GM21825 (cell line): ENCODE measurements around the gene PEX19.
"Not testable (repeated sequence)": the region's sequence is repeated elsewhere in the genome, so short reads cannot be mapped to it uniquely, and the experiment has no call there.

Experiments
- ATAC-seq: cut with Tn5 transposase; IDR thresholded peaks from one replicate; pipeline ENCODE4 v1.9.1; 2021; ENCODE audit warnings: mild to moderate bottlenecking, moderate library complexity; ENCODE audit not compliant: unreplicated experiment

Gene PEX19

GRCh38 chr1:160284782-160285344, at the start of gene PEX19:
Gene PEX19 (minus strand): TSS chr1:160285133. CDS start chr1:160285124, 9 bp downstream.
- ATAC-seq, result peak; percentile 91

GRCh38 chr1:160332516-160332915, 47.6 kb upstream of the PEX19 start:
- no peak for ATAC-seq

GRCh38 chr1:160330119-160330518, 45.2 kb upstream of the PEX19 start:
- no peak for ATAC-seq

- no peak for ATAC-seq
These were observed 43.3 kb upstream of the PEX19 start for GRCh38 chr1:160328184-160328583.

- ATAC-seq, result no peak
These were observed 41.5 kb upstream of the PEX19 start for GRCh38 chr1:160326418-160326817.

GRCh38 chr1:160325252-160325651, 40.3 kb upstream of the PEX19 start:
- no peak for ATAC-seq

- ATAC-seq, result no peak
These were observed 37.9 kb upstream of the PEX19 start for GRCh38 chr1:160322831-160323230.

- ATAC-seq, result no peak
These were observed 30.4 kb upstream of the PEX19 start for GRCh38 chr1:160315359-160315758.

- no peak for ATAC-seq
These were observed 24.6 kb upstream of the PEX19 start for GRCh38 chr1:160309571-160309970.

- no peak for ATAC-seq
These were observed 24.2 kb upstream of the PEX19 start for GRCh38 chr1:160309185-160309557.

- ATAC-seq, result no peak
These were observed 23.7 kb upstream of the PEX19 start for GRCh38 chr1:160308451-160309184.

- no peak for ATAC-seq
These were observed 22.3 kb upstream of the PEX19 start for GRCh38 chr1:160307118-160307791.

- ATAC-seq, result no peak
These were observed 15.2 kb upstream of the PEX19 start for GRCh38 chr1:160300173-160300572.

GRCh38 chr1:160296036-160296435, 11.1 kb upstream of the PEX19 start:
- no peak for ATAC-seq

GRCh38 chr1:160293020-160293968, 8.4 kb upstream of the PEX19 start:
- no peak for ATAC-seq

GRCh38 chr1:160291248-160292220, 6.6 kb upstream of the PEX19 start:
- ATAC-seq, result peak; percentile 62

GRCh38 chr1:160287769-160288168, 2.8 kb upstream of the PEX19 start:
- ATAC-seq, result not testable (repeated sequence)

GRCh38 chr1:160285506-160285905, 573 bp upstream of the PEX19 start:
- no peak for ATAC-seq

- ATAC-seq, result no peak
These were observed 632 bp downstream of the PEX19 start for GRCh38 chr1:160284220-160284781.

GRCh38 chr1:160282807-160283206, 2.1 kb downstream of the PEX19 start:
- ATAC-seq, result no peak
